ENCODE measurements around the gene ACACB. TPM values are rescaled to one million over a fixed set of nuclear protein-coding genes. Genes with fewer than 3 reads are reported as not detected.

ACACB gene
- total RNA-seq, 1 experiment from 2014 or later, result 1.0 TPM

GRCh38 chr12:109120095-109120494, 3.7 kb downstream of the ACACB start:
- TF ChIP-seq CTCF (IDR thresholded peaks at IDR 0.05; ENCODE audit: unreplicated experiment), result no peak
- Mint-ChIP-seq H3K27me3 (ENCODE audit: insufficient read depth, unreplicated experiment) (no peaks in the 10 kb centered on the region), H3K4me3 (ENCODE audit: unreplicated experiment) (no peak overlapping the region), H3K9me3 (ENCODE audit: unreplicated experiment) (no peaks in the 10 kb centered on the region), H3K36me3 (ENCODE audit: insufficient read depth, unreplicated experiment) (peaks cover 4% of the 10 kb centered on the region), H3K4me1 (ENCODE audit: insufficient read depth, unreplicated experiment) (no peaks in the 10 kb centered on the region), H3K27ac (ENCODE audit: low read depth, unreplicated experiment) (no peak overlapping the region)
- DNase-seq (ENCODE audit: unreplicated experiment), result no peak
- CTCF ChIA-PET, result interaction anchor here (0.7 to 2.4 kb wide), 4 partner anchors 8 to 274 kb away, joined by 3 to 13 read pairs (median 4); no protein-coding TSS in a partner anchor
- intact Hi-C loops (cut with micrococcal nuclease), result no loop called here
- POLR2A ChIA-PET, result no interaction called here
- no TSS peak for BruUV-seq (replicated peaks)

GRCh38 chr12:109120557-109120956, 4.2 kb downstream of the ACACB start:
- Mint-ChIP-seq H3K4me3 (ENCODE audit: unreplicated experiment) (no peak overlapping the region), H3K36me3 (ENCODE audit: insufficient read depth, unreplicated experiment) (peaks cover 4% of the 10 kb centered on the region)
- CTCF ChIA-PET, result interaction anchor here (0.5 to 2.4 kb wide), 4 partner anchors 9 to 864 kb away, joined by 3 to 13 read pairs (median 3); no protein-coding TSS in a partner anchor

GRCh38 chr12:109121346-109121880, 5.0 kb downstream of the ACACB start:
- no TSS peak for BruUV-seq (replicated peaks)
- no peak for TF ChIP-seq CTCF (IDR thresholded peaks at IDR 0.05; ENCODE audit: unreplicated experiment)
- Mint-ChIP-seq H3K4me3 (ENCODE audit: unreplicated experiment) (no peak overlapping the region), H3K4me1 (ENCODE audit: insufficient read depth, unreplicated experiment) (no peaks in the 10 kb centered on the region), H3K36me3 (ENCODE audit: insufficient read depth, unreplicated experiment) (peaks cover 4% of the 10 kb centered on the region), H3K9me3 (ENCODE audit: unreplicated experiment) (no peaks in the 10 kb centered on the region), H3K27ac (ENCODE audit: low read depth, unreplicated experiment) (no peak overlapping the region), H3K27me3 (ENCODE audit: insufficient read depth, unreplicated experiment) (no peaks in the 10 kb centered on the region)
- ChIA-PET POLR2A (no interaction called here), CTCF (interaction anchor here (0.7 to 2.4 kb wide), 3 partner anchors 9 to 509 kb away, joined by 3 to 13 read pairs (median 3); no protein-coding TSS in a partner anchor)
- intact Hi-C loops (cut with micrococcal nuclease), result no loop called here
- DNase-seq (ENCODE audit: unreplicated experiment), result no peak

More at GRCh38 chr12:109120557-109120956, 4.2 kb downstream of the ACACB start:
- no TSS peak for BruUV-seq (replicated peaks)
- intact Hi-C loops (cut with micrococcal nuclease), result no loop called here
- TF ChIP-seq CTCF (IDR thresholded peaks at IDR 0.05; ENCODE audit: unreplicated experiment), result no peak
- no peaks in the 10 kb centered on the region for H3K9me3 Mint-ChIP-seq (ENCODE audit: unreplicated experiment)
- no peak overlapping the region for H3K27ac Mint-ChIP-seq (ENCODE audit: low read depth, unreplicated experiment)
- no peaks in the 10 kb centered on the region for H3K27me3 Mint-ChIP-seq (ENCODE audit: insufficient read depth, unreplicated experiment)
- POLR2A ChIA-PET, result no interaction called here
- no peaks in the 10 kb centered on the region for H3K4me1 Mint-ChIP-seq (ENCODE audit: insufficient read depth, unreplicated experiment)
- no peak for DNase-seq (ENCODE audit: unreplicated experiment)

GRCh38 chr12:109124878-109125648, 8.7 kb downstream of the ACACB start:
- no TSS peak for BruUV-seq (replicated peaks)
- H3K27me3 Mint-ChIP-seq (ENCODE audit: insufficient read depth, unreplicated experiment), result no peaks in the 10 kb centered on the region
- peaks cover 4% of the 10 kb centered on the region for H3K36me3 Mint-ChIP-seq (ENCODE audit: insufficient read depth, unreplicated experiment)
- DNase-seq (ENCODE audit: unreplicated experiment), result no peak
- CTCF ChIA-PET, result interaction anchor here (0.7 to 1.6 kb wide), 4 partner anchors 13 to 651 kb away, joined by 3 to 6 read pairs (median 4); no protein-coding TSS in a partner anchor
- TF ChIP-seq CTCF (IDR thresholded peaks at IDR 0.05; ENCODE audit: unreplicated experiment), result no peak
- intact Hi-C loops (cut with micrococcal nuclease), result no loop called here
- H3K4me1 Mint-ChIP-seq (ENCODE audit: insufficient read depth, unreplicated experiment), result no peaks in the 10 kb centered on the region
- POLR2A ChIA-PET, result no interaction called here
- no peak overlapping the region for H3K27ac Mint-ChIP-seq (ENCODE audit: low read depth, unreplicated experiment)
- no peaks in the 10 kb centered on the region for H3K9me3 Mint-ChIP-seq (ENCODE audit: unreplicated experiment)
- no peak overlapping the region for H3K4me3 Mint-ChIP-seq (ENCODE audit: unreplicated experiment)

Data from MCF 10A (cell line).